Stimulated activated CD4-positive, alpha-beta T cell treated with anti-CD3 and anti-CD28 coated beads, TNF-alpha, amount 100 ng/mL, for 48 hours (primary cell): ENCODE data around the gene FRMPD1.

Experiments used
- DNase-seq, 3 donors: peaks; one replicate each; pipeline ENCODE4 v3.0.0-alpha.2; 2020; ENCODE audit warnings: low read depth in 3 of 3

Gene FRMPD1

GRCh38 chr9:37778534-37778933, 127.8 kb downstream of the FRMPD1 start:
- DNase-seq: no peak

GRCh38 chr9:37784291-37784615, 133.5 kb downstream of the FRMPD1 start:
- no peak for DNase-seq

- peak; percentile 66 to 85 (median 76) for DNase-seq
Observed at GRCh38 chr9:37784616-37785483, 134.1 kb downstream of the FRMPD1 start, which contains the start of gene EXOSC3. EXOSC3 (minus strand) TSS chr9:37785064; CDS start chr9:37785044, 20 bp downstream.

- no peak for DNase-seq
Observed at GRCh38 chr9:37787059-37787458, 136.3 kb downstream of the FRMPD1 start.

- DNase-seq: no peak
Observed at GRCh38 chr9:37788332-37788731, 137.6 kb downstream of the FRMPD1 start.

- DNase-seq: no peak
Observed at GRCh38 chr9:37790096-37790495, 139.3 kb downstream of the FRMPD1 start.

GRCh38 chr9:37792122-37792521, 141.4 kb downstream of the FRMPD1 start:
- DNase-seq: no peak

- DNase-seq: no peak
Observed at GRCh38 chr9:37796232-37796631, 145.5 kb downstream of the FRMPD1 start.
